Trophoblast cell (in vitro differentiated cells and primary cell): ENCODE results near the gene APOM.

ENCODE experiments used
- DNase-seq, 2 donors: peaks; one replicate each; pipeline ENCODE4 v3.0.0-alpha.2; 2016
- H2AFZ ChIP-seq: 2 replicates; pipeline ENCODE4 v1.6.1; 2013; ENCODE audit warnings: low read length, moderate library complexity, mild to moderate bottlenecking; ENCODE audit not compliant: insufficient read depth, poor library complexity
- H2AK5ac ChIP-seq: 2 replicates; pipeline ENCODE4 v1.6.1; 2013; ENCODE audit warnings: mild to moderate bottlenecking, low read length
- H2BK120ac ChIP-seq: 2 replicates; pipeline ENCODE4 v1.6.1; 2013; ENCODE audit warnings: low read length, mild to moderate bottlenecking, moderate library complexity; ENCODE audit not compliant: insufficient read depth, poor library complexity
- H2BK12ac ChIP-seq: 2 replicates; pipeline ENCODE4 v1.6.1; 2013; ENCODE audit warnings: mild to moderate bottlenecking, low read length, moderate library complexity
- H2BK5ac ChIP-seq: 2 replicates; pipeline ENCODE4 v1.6.1; 2013; ENCODE audit warnings: low read length, low read depth, moderate library complexity, mild to moderate bottlenecking; ENCODE audit not compliant: poor library complexity
- H3K14ac ChIP-seq: 2 replicates; pipeline ENCODE4 v1.6.1; 2013; ENCODE audit warnings: mild to moderate bottlenecking, low read length
- H3K18ac ChIP-seq: 2 replicates; pipeline ENCODE4 v1.6.1; 2013; ENCODE audit warnings: mild to moderate bottlenecking, low read length
- H3K23ac ChIP-seq: 2 replicates; pipeline ENCODE4 v1.6.1; 2013; ENCODE audit warnings: low read length
- H3K27ac ChIP-seq: 2 replicates; pipeline ENCODE4 v1.5.1; 2013; ENCODE audit warnings: low read depth, mild to moderate bottlenecking, inconsistent platforms, low read length, moderate library complexity
- H3K27me3 ChIP-seq: 2 replicates; pipeline ENCODE4 v1.6.1; 2013; ENCODE audit warnings: inconsistent platforms, mild to moderate bottlenecking, low read length, moderate library complexity; ENCODE audit not compliant: insufficient read depth
- H3K36me3 ChIP-seq, 2 experiments: 1 replicate in 1 of 2; 2 replicates in 1 of 2; pipeline ENCODE4 v1.6.1; 2013; ENCODE audit warnings: low read length in 2 of 2, mild to moderate bottlenecking in 2 of 2, moderate library complexity in 1 of 2; ENCODE audit not compliant: insufficient read depth in 2 of 2, control insufficient read depth in 1 of 2
- H3K4ac ChIP-seq: 2 replicates; pipeline ENCODE4 v1.6.1; 2013; ENCODE audit warnings: low read depth, mild to moderate bottlenecking, low read length, moderate library complexity
- H3K4me1 ChIP-seq, 2 experiments: 1 replicate in 1 of 2; 2 replicates in 1 of 2; pipeline ENCODE4 v1.6.1; 2013; ENCODE audit warnings: low read length in 2 of 2, mild to moderate bottlenecking in 2 of 2, moderate library complexity in 1 of 2; ENCODE audit not compliant: insufficient read depth in 2 of 2, control insufficient read depth in 1 of 2
- H3K4me2 ChIP-seq: 2 replicates; pipeline ENCODE4 v1.6.1; 2013; ENCODE audit warnings: inconsistent platforms, mild to moderate bottlenecking, low read length, moderate library complexity
- H3K4me3 ChIP-seq: 2 replicates; pipeline ENCODE4 v1.5.1; 2013; ENCODE audit warnings: mild to moderate bottlenecking, low read depth, low read length, inconsistent platforms
- H3K79me1 ChIP-seq: one replicate; pipeline ENCODE4 v1.6.1; 2013; ENCODE audit warnings: low read length
- H3K79me2 ChIP-seq: 2 replicates; pipeline ENCODE4 v1.6.1; 2013; ENCODE audit warnings: low read length, mild to moderate bottlenecking; ENCODE audit not compliant: control insufficient read depth, insufficient read depth, poor library complexity
- H3K9ac ChIP-seq: 2 replicates; pipeline ENCODE4 v1.6.1; 2013; ENCODE audit warnings: mild to moderate bottlenecking, low read length
- H3K9me3 ChIP-seq: 2 replicates; pipeline ENCODE4 v1.6.1; 2013; ENCODE audit warnings: low read depth, mild to moderate bottlenecking, control low read depth, inconsistent platforms, low read length; ENCODE audit not compliant: insufficient read depth
- H4K12ac ChIP-seq: 2 replicates; pipeline ENCODE4 v1.6.1; 2013; ENCODE audit warnings: low read depth, mild to moderate bottlenecking, low read length, moderate library complexity
- H4K8ac ChIP-seq: 2 replicates; pipeline ENCODE4 v1.6.1; 2013; ENCODE audit warnings: low read depth, mild to moderate bottlenecking, low read length, moderate library complexity
- H4K91ac ChIP-seq: one replicate; pipeline ENCODE4 v1.6.1; 2013; ENCODE audit warnings: low read depth, mild to moderate bottlenecking, low read length, moderate library complexity
- WGBS: extraction: QIAGEN DNeasy Blood & Tissue Kit; methylation state at CpG from one replicate; pipeline ENCODE4 v1.1.7; 2013; ENCODE audit warnings: missing lambda C conversion rate; ENCODE audit not compliant: insufficient read length, insufficient coverage; ENCODE audit errors: extremely low coverage; 5-methylcytosine and 5-hydroxymethylcytosine counted together

The APOM gene

DNA sequence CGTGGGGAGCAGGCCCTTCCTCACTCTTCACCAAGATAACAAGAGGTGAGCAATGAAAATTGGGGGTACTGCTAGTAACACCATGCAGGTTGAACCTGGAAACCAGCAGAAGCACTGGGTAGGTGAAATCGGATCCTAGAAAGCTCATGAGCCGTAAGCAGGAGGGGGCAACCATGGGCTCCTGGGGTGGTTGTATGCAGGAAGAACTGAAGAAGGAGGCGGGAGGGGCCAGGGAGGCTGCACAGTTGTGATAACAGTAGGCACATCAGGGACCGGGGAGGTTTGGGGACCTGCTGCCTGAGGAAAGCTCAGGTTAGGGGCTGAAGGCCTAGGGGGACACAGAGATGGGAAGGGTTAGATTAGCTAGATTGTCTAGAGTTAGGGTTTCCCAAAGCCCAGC lies 30.8 kb downstream of the APOM start:
- no peak overlapping the region for H3K18ac ChIP-seq
- no CpG with 5 or more reads among the region's 5 CpGs for WGBS

DNA sequence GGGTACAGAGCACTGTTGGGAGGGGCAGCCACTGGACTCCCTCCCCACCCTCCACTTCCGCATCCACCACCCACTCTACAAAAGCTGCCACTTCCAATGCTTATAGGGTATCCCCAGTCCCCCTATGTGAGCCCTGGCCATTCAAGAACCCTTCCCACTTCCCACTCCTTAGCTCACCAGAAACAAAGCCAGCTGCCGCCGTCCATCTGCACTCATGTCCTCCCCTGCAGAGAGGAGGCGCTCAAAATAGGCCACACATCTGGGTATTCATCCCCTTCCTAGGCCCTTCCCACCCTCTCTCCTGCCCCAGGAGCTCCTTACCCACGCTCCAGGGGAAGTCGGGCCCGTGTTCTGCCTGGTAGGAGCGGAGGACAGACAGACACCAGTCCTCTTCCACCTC lies 31.6 kb downstream of the APOM start:
- Histone ChIP-seq H4K8ac (no peak overlapping the region), H4K12ac (no peak overlapping the region), H3K23ac (no peak overlapping the region), H3K18ac (no peak overlapping the region), H3K4ac (no peak overlapping the region), H3K79me2 (no peaks in the 10 kb centered on the region), H3K9me3 (no peaks in the 10 kb centered on the region), H3K27me3 (no peaks in the 10 kb centered on the region), H3K4me1 (peaks cover 11 to 17% of the 10 kb centered on the region in 2 experiments), H2BK5ac (no peak overlapping the region), H3K36me3 (peaks cover 49 to 51% of the 10 kb centered on the region in 2 experiments), H2BK120ac (no peak overlapping the region), H2AFZ (no peak overlapping the region), H3K27ac (no peak overlapping the region), H4K91ac (no peak overlapping the region), H3K79me1 (peaks cover 13% of the 10 kb centered on the region), H3K14ac (no peak overlapping the region), H2AK5ac (no peak overlapping the region), H3K9ac (no peak overlapping the region), H3K4me3 (no peak overlapping the region), H2BK12ac (no peak overlapping the region), H3K4me2 (no peak overlapping the region)
- DNase-seq, result no peak
- WGBS, result no CpG with 5 or more reads among the region's 8 CpGs

More for the DNA sequence above, 30.8 kb downstream of the APOM start:
- H3K4ac ChIP-seq, result no peak overlapping the region
- H2BK120ac ChIP-seq, result no peak overlapping the region
- no peak overlapping the region for H3K9ac ChIP-seq
- H4K12ac ChIP-seq, result no peak overlapping the region
- no peak overlapping the region for H3K4me2 ChIP-seq
- H3K79me1 ChIP-seq, result peaks cover 13% of the 10 kb centered on the region
- H3K79me2 ChIP-seq, result no peaks in the 10 kb centered on the region
- no peak overlapping the region for H2BK12ac ChIP-seq
- no peak overlapping the region for H3K4me3 ChIP-seq
- H4K91ac ChIP-seq, result no peak overlapping the region
- H2BK5ac ChIP-seq, result no peak overlapping the region
- no peak for DNase-seq
- no peaks in the 10 kb centered on the region for H3K27me3 ChIP-seq
- no peak overlapping the region for H2AFZ ChIP-seq
- peaks cover 46% of the 10 kb centered on the region in 2 experiments for H3K36me3 ChIP-seq
- H3K23ac ChIP-seq, result no peak overlapping the region
- no peaks in the 10 kb centered on the region for H3K9me3 ChIP-seq
- no peak overlapping the region for H3K14ac ChIP-seq
- H3K4me1 ChIP-seq, result peaks cover 11 to 19% of the 10 kb centered on the region in 2 experiments
- no peak overlapping the region for H2AK5ac ChIP-seq
- no peak overlapping the region for H4K8ac ChIP-seq
- H3K27ac ChIP-seq, result no peak overlapping the region

DNA sequence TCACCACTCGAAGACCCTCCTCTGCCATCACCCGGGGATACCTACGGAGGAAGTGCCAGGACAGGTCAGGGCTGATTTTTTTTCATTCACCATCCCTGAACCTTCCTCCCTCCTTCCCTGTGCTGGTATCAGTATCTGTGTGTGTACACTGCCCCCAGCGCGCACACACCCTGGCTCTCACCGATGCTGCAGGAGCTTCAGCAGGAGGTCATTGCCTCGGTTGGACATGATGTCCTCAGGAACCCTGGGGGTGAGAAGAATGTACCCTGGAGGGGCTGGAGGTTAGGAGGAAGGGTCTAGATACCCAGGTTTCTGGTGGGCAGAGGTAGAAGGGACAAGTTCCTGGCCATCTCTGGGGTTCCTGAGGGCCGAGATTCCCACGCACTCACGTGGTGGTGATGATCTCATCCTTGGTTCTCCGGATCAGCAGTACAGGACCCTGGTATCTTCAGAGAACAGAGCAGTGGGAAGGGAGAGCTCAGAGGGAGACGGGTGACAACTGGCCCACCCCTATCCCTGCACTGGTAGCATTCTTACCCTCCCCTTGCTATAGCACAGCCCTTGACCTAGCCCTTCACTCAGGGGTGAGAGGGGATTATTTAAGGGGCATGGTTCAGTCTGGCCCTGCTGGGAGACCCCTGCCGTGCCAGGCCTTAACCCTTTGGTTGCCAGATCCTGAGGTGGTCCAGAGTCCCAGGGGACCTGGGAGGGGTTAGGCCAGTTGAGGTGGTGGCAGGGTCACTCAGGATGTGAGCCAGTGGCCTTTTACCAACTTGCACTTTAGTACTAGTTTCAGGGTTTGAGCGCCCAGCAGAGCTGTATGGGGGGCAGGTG lies 32.4 kb downstream of the APOM start:
- Histone ChIP-seq H3K18ac (no peak overlapping the region), H3K9me3 (no peaks in the 10 kb centered on the region), H2AK5ac (no peak overlapping the region), H3K27me3 (no peaks in the 10 kb centered on the region), H3K79me2 (no peaks in the 10 kb centered on the region), H3K27ac (no peak overlapping the region), H4K8ac (no peak overlapping the region), H3K23ac (no peak overlapping the region), H3K4me3 (no peak overlapping the region), H2BK12ac (no peak overlapping the region), H4K12ac (peak overlapping the region; percentile 39), H3K4me1 (peaks cover 11 to 17% of the 10 kb centered on the region in 2 experiments), H3K4ac (no peak overlapping the region), H4K91ac (no peak overlapping the region), H3K14ac (no peak overlapping the region), H3K79me1 (peaks cover 13% of the 10 kb centered on the region), H2AFZ (no peak overlapping the region), H2BK5ac (no peak overlapping the region), H3K9ac (no peak overlapping the region), H3K36me3 (peaks cover 54 to 57% of the 10 kb centered on the region in 2 experiments), H2BK120ac (no peak overlapping the region), H3K4me2 (no peak overlapping the region)
- no peak for DNase-seq
- no CpG with 5 or more reads among the region's 14 CpGs for WGBS

DNA sequence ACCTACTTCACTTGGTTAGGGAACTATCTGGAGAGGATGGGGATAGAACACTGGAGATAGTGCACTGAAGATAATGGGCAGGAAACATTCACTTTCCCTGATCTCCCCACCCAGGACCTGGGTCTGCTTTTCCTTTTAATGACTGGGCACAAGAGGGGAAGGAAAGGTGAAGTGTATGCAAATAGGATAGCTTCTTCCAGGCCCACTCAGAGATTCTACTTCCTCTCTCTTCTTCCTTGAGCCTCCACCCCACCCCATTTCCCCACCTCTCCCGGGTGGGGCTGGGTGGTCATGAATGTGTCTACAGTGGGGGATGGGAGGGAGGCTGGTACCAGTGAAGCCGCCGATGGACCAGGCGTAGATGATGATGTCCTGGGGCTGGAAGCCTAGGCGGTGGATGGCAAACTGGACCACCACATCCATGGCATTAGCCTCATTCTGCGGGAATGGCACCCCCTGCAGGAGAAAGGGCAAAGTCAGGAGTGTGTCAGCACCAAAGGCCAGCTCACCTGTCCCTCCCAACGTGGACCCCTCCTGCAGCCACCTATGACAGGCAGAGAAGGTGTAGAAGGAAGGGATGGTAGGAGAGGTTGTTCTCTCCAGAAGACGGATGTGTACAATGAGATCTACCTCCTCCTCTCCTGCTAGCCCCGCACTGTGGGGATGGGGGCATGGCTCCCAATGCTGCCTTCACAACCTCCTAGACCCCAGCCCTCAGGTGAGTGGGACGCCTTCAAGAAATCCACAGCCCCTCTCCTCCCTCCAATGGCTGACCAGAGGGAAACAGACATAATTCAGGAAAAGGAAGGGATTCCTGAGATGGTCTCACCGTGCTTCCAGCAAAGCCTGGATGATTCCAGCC lies 33.8 kb downstream of the APOM start:
- no CpG with 5 or more reads among the region's 11 CpGs for WGBS
- H2BK120ac ChIP-seq, result peak overlapping the region; percentile 37

More for the DNA sequence above, 33.8 kb downstream of the APOM start:
- H3K4me1 ChIP-seq, result peaks cover 11 to 13% of the 10 kb centered on the region in 2 experiments
- H2AFZ ChIP-seq, result no peak overlapping the region
- no peak overlapping the region for H2BK12ac ChIP-seq
- no peaks in the 10 kb centered on the region for H3K79me2 ChIP-seq
- H4K91ac ChIP-seq, result peak overlapping the region; percentile 22
- H2BK5ac ChIP-seq, result peak overlapping the region; percentile 16
- H3K4me2 ChIP-seq, result no peak overlapping the region
- DNase-seq, result no peak
- H3K4me3 ChIP-seq, result no peak overlapping the region
- no peak overlapping the region for H3K27ac ChIP-seq
- no peak overlapping the region for H3K18ac ChIP-seq
- H3K23ac ChIP-seq, result no peak overlapping the region
- no peak overlapping the region for H3K9ac ChIP-seq
- peak overlapping the region; percentile 19 for H3K14ac ChIP-seq
- peaks cover 13% of the 10 kb centered on the region for H3K79me1 ChIP-seq
- H3K36me3 ChIP-seq, result peaks cover 62 to 65% of the 10 kb centered on the region in 2 experiments
- no peaks in the 10 kb centered on the region for H3K27me3 ChIP-seq
- H2AK5ac ChIP-seq, result peak overlapping the region; percentile 58
- H3K4ac ChIP-seq, result no peak overlapping the region
- no peak overlapping the region for H4K8ac ChIP-seq
- H4K12ac ChIP-seq, result no peak overlapping the region
- no peaks in the 10 kb centered on the region for H3K9me3 ChIP-seq
